Hematopoietic multipotent progenitor cell treated with erythropoietin and hydrocortisone succinate and interleukin-3 and kit ligand, for 17 days (in vitro differentiated cells): ENCODE data around the gene PCBP3.
"Not testable (repeated sequence)": the region's sequence is repeated elsewhere in the genome, so short reads cannot be mapped to it uniquely, and the experiment has no call there.

Experiments used
- DNase-seq: peaks from one replicate; pipeline ENCODE4 v3.0.0-alpha.2; 2015; ENCODE audit warnings: low spot score

Gene PCBP3

DNA sequence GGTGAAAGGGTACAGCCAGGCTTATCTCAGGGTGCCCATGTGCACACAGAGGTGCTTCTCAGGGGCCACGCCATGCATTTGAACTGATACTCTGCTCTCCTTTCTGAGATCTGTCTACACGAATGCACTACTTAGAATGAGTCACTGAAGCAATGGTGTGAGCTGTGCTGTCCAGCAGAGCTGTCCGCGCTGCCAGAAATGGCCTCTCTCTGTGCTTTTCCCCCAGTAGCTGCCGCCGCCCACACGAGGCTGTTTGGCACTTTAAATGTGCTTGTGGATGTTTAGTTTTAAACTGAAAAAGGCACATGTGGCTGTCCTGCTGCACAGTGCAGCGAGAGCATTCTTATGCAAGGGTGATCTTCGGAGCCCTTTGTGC lies 250.9 kb downstream of the PCBP3 start:
- no peak for DNase-seq

DNA sequence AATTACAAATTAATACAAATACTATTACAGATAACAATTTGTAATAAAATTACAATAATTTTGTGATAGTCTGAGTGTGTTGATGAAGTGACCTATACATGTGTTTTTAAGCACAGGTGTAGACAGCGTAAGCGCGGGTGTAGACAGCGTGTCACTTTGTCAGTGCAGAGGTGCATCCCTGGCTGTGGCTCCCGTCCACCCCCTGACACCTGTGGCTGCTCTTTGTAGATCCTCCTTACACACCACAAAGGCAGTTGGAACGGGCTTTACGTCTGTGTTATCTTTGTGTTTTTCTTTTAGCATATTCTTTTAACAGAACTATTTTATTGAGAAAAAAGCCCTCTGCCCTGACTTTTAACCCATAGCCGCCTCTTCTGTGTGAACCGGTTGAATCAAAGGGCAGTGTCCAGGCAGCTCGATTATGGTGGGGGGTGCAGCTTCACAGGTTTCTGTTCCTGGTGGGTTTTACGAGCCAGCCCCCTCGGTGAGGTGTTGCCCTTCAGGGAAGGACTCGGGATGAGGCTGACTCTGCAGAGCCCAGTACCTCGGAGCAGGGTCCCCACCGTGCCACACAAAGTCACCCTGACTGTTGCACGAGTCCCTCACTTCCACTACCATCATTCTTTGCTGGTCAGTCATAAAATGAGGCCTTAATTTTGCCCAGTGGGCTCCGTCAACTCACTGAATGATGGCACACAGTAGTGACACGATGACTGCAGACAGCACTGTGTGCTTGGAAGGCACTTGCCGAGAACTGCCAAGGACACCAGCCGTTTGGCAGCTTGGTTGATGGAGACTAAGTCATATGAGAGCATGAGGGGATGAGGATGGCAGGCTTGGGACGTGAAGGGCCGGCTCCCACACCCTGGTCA lies 251.6 kb downstream of the PCBP3 start:
- no peak for DNase-seq

DNA sequence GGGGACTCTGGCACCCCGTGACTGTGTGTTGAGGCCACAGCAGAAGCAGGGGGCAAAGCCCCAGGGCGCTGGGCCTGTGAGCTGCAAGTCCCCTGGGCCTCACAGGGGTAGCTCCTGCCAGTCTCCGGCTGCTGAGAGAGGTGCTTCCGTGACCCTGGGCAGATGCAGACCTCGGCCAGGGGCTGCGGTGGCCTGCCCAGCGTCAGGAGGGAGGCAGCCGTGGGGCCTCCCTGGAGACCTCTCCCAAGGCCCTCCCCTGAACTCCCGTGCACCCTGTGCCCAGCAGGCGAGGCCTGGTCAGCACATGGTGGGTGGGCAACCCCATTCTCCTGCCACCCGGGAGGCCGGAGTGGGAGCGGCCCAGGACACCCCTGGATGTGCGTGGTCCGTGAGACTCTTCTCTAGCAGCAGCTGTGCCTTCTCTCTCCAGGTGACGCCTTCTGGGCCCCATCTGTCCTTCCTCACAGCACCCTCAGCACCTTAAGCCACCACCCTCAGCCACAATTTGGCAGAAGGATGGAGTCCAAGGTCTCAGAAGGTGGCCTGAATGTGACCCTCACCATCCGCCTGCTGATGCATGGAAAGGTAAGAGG lies 252.3 kb downstream of the PCBP3 start:
- DNase-seq = no peak

DNA sequence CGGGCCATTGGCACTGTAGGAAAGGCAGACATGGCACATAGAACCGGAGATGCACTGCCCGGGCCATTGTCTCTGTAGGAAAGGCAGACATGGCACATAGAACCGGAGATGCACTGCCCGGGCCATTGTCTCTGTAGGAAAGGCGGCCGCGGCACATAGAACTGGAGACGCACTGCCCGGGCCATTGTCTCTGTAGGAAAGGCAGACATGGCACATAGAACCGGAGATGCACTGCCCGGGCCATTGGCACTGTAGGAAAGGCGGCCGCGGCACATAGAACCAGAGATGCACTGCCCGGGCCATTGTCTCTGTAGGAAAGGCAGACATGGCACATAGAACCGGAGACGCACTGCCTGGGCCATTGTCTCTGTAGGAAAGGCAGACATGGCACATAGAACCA lies 252.9 kb downstream of the PCBP3 start:
- DNase-seq = not testable (repeated sequence)

- DNase-seq = no peak
Observed at GRCh38 chr21:45897191-45898027, 253.9 kb downstream of the PCBP3 start.

GRCh38 chr21:45898028-45898350 lies 254.5 kb downstream of the PCBP3 start:
- no peak for DNase-seq

DNA sequence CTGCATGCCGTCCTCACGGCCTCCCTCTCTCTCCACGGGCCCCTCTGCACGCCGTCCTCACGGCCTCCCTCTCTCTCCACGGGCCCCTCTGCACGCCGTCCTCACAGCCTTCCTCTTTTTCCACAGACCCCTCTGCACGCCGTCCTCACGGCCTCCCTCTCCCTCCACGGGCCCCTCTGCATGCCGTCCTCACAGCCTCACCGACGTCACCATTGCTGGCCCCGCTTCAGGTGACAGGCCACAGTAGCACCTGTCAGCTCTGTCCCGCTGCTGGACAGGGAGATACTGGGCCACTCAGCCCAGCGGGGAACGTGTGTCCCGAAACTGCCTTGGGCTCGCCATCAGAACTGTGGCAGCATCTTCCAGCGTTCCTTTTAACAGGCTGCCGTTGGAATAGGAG lies 255.3 kb downstream of the PCBP3 start:
- DNase-seq = no peak

GRCh38 chr21:45899317-45900033 lies 255.9 kb downstream of the PCBP3 start:
- DNase-seq = no peak

DNA sequence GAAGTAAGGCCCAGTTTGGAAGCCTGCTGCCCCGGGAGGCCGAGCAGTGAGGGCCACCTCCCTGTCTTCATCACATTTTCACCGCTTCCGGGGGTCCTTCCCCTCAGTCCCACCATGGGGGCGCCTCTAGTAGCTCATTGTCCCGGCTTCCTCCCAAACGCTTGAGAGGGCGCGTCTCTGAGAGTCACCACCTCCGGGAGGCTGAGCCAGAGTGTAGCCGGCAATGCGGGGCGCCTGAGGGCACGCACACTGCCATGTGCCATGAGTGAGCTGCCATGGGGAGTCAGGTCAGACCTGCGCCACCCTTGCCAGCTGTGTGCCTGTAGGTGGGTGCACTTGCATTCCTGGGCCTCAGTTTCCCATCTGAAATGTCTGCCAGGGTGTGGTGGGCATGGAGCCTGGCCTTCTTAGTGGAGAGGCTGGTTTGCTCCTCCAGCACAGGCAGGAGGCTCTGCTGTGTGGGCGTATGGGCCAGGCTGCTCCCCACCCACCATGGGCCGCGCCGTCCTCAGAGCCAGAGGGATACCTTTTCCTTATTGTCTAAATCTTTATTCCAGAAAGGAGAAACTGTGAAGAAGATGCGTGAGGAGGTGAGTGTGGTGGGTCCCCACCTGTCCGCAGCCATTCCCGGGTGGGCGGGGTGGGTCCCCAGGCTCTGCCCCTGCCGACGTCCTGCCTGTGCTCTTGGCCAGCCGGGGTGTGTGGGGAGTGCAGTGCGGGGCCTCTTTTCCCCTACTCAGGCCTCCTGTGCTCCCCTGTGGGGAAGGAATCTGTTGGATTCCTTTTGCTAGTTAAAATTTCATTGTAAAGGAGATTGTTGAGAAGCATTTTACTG lies 256.7 kb downstream of the PCBP3 start:
- DNase-seq = no peak

DNA sequence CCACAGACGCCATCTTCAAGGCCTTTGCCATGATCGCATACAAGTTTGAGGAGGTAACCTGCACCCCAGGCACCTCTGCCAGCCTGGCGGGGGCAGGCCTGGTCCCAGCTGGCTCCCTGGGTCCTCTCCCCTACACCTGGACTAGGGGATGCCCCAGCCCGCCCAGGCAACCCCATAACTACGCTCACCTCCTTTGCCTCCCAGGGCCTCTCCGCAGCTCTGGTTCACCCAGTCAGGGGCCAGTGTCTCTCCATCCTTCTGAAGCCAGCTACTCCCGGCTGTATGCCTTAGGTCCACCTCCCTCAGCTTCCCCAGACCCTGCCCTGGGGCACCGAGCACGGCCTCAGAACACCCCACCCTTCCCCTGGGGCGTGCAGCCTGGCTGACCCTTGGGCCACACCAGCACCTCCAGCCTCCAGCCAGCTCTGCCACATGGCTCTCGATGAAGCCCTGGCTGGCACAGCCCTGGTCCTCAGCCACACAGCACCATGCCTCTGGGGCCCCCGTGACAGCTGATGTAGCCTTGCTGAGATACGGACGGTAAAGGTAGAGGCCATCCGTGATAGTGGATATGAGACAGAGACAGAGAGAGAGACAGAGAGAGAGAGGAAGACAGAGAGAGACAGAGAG lies 257.7 kb downstream of the PCBP3 start:
- no peak for DNase-seq

DNA sequence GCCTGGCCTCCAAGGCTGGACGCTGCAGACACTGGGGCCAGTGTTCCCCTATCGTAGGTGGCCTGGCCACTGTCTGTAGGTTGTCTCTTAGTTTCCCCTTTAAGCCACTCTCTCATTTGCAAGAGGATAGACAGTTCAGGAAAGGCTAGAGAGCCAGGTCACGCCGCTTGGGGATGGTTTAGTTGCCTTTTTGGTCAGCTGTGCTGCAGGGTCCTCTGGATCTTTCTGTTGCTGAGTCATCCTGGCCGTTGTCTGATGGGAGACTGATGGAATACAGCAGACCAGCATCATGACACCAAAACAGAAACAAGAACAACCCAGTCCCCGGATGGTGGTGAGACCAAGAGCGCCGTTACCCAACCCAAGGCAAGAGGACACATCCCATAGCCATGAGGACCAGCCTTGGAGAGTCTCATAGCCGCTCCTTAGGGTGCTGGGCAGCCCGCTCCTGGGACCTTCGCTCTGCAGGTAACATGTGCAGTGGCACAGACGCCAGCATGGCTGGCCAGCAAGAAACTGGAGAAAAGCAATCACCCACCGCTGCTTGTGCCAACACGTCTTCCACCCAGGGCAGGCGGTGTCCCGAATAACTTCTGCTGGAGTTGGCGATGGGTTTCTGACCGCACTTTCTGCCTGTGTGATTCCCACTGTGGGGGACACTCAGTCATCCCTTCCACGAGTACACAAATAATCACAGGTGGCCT lies 258.9 kb downstream of the PCBP3 start:
- no peak for DNase-seq

DNA sequence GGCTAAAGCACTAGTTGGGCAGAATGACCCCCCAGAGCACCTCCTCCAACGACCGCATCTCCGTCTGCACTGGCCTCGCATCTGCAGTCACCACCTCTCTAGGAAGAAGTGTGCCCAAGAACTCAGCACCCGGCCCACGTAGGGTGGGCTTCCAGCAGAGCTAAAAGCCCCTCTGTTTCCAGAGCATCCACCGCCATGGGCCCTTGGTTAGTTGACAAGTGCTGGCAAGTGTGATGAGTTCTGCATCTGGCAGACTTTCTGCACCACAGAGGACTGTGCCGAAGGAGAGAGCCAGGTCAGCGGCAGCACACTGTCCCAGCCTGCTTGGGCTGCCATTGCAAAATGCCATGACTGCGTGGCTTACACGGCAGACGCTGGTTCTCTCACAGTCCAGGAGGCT lies 261.7 kb downstream of the PCBP3 start:
- DNase-seq = no peak

DNA sequence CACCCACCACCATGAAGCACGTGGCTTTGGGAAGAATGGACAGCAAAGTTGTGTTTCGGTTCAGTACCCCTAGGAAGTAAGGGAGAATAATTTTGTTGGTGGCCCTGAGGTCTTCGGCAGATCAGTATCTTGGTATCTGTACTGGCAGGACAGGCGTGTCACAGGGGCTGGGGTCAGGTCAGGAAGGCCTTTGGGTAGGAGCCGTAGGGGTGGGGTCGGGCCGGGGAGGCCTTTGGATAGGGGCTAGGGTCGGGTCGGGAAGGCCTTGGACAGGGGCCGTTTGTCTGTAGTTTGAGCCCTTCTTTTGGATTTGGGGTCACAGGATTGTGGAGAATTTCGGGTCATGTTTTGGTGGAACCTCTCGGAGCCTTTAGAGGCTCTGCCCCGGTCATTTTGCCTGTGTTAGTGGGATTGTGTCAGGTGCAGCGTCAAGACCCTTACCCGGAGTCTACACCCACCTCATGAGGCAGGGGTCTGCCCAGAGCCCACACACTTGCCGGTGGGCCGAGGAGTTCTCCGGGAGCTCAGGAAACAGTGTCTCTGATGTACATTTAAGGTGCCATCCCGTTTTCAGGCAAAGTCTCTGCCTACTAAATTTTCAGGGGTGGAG lies 262.8 kb downstream of the PCBP3 start:
- DNase-seq = no peak

GRCh38 chr21:45906859-45907258 lies 263.3 kb downstream of the PCBP3 start:
- DNase-seq = no peak

DNA sequence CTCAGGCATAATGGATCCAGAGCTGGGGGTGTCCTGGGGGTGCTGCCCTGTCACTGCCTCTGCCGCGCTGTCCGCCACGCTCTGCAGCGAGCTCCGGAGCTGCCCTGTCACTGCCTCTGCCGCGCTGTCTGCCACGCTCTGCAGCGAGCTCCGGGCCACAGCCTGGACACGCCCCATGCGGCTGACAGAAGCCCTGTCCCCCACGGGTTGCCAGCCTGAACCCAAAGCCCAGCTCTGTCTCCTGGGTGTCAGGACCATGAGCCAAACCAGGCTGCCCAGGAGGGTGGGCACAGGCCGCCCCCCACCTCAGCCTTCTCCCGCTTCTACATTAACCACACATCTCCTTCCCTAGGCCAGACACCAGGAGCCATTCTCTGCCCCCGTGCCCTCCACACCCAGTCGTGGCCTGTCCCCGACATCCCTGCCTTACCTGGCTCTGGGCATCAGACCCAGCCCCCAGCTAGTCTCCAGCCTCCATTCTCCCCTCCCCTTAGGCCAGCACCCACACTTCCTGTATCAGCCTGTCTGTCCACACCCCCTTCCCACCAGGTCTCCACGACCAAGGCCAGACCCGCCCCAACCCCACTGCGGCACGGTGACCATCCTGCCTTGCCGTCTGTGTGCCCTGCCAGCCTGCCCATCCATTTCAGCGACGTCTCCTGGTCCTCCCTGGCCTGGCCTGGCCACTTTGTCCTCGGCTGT lies 265.2 kb downstream of the PCBP3 start:
- no peak for DNase-seq

GRCh38 chr21:45909238-45909988 lies 265.9 kb downstream of the PCBP3 start:
- DNase-seq = no peak

DNA sequence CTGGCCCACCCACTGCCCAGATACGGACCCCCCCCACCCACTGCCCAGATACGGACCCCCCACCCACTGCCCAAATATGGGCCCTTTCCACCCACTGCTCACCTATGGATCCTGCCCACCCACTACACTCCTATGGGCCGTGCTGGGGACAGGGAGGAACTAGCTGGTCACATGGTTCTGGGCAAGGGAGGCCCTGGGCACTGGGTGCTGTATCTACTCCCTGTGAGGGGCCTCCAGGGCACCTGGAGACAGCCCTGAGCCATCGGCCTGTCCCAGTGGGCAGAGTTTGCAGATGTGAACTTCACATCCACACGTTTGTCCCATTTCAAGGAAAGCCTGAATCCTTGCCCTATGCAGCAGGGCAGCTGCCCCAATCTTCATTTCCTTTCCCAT lies 266.6 kb downstream of the PCBP3 start:
- no peak for DNase-seq

GRCh38 chr21:45910548-45911221 lies 267.2 kb downstream of the PCBP3 start:
- no peak for DNase-seq
